GM12878 (cell line): ENCODE results near the gene NTF3.

Experiments used
- CHD2 ChIP-seq: IDR thresholded peaks from 2 replicates; pipeline ENCODE4 v1.6.1; 2011; ENCODE audit warnings: low read depth, low read length, improper control_type of control experiment, borderline replicate concordance
- E2F8 ChIP-seq: fragments of 450-650 bp; IDR thresholded peaks from 2 replicates; pipeline ENCODE4 v1.6.1; 2018; ENCODE audit warnings: mild to moderate bottlenecking, low read depth, moderate library complexity; ENCODE audit not compliant: partially characterized antibody
- FOXM1 ChIP-seq: IDR thresholded peaks from 2 replicates; pipeline ENCODE4 v1.6.1; 2012; ENCODE audit warnings: low read depth, mild to moderate bottlenecking, inconsistent platforms, low read length, moderate library complexity
- HDAC6 ChIP-seq: fragments of 200-600 bp; sonication (generic); IDR thresholded peaks from one replicate; pipeline ENCODE4 v1.8.0; 2017; ENCODE audit warnings: antibody characterized with exemption; ENCODE audit not compliant: unreplicated experiment
- POLR2A ChIP-seq: IDR thresholded peaks from 2 replicates; pipeline ENCODE4 v1.6.1; 2011; ENCODE audit warnings: low read depth, mild to moderate bottlenecking, low read length
- POLR2AphosphoS5 ChIP-seq: IDR thresholded peaks from 2 replicates; pipeline ENCODE4 v1.6.1; 2011; ENCODE audit warnings: mild to moderate bottlenecking, low read length, inconsistent platforms
- RELB ChIP-seq: fragments of 450-650 bp; IDR thresholded peaks from 2 replicates; pipeline ENCODE4 v1.6.1; 2017; ENCODE audit warnings: low read depth, mild to moderate bottlenecking, moderate library complexity
- SPI1 ChIP-seq: IDR thresholded peaks from 2 replicates; pipeline ENCODE4 v1.6.1; 2011; ENCODE audit warnings: low read depth, mild to moderate bottlenecking, low read length, moderate library complexity, borderline replicate concordance; ENCODE audit not compliant: insufficient read depth
- TAF1 ChIP-seq: IDR thresholded peaks from 2 replicates; pipeline ENCODE4 v1.6.1; 2011; ENCODE audit warnings: mild to moderate bottlenecking, low read depth, low read length, borderline replicate concordance
- ZBTB33 ChIP-seq: fragments of 450-650 bp; IDR thresholded peaks from 2 replicates; pipeline ENCODE4 v1.6.1; 2017; ENCODE audit warnings: mild to moderate bottlenecking
- TF ChIP-seq, protein P1 (sequence below), 3 experiments: IDR thresholded peaks in 2 of 3; conservative IDR thresholded peaks in 1 of 3; 2 replicates each; pipeline ENCODE4 v1.5.1; 2011; ENCODE audit warnings: low read depth in 3 of 3, low read length in 3 of 3, mild to moderate bottlenecking in 3 of 3, control low read depth in 2 of 3, moderate library complexity in 2 of 3, inconsistent platforms in 1 of 3, mixed read lengths in 1 of 3; ENCODE audit not compliant: control insufficient read depth in 2 of 3, insufficient read depth in 1 of 3; ENCODE audit errors: extremely low read depth in 1 of 3
- TF ChIP-seq, protein P2 (sequence below): IDR thresholded peaks from 2 replicates; pipeline ENCODE4 v1.6.1; 2012; ENCODE audit warnings: low read depth, low read length, improper control_type of control experiment
- TF ChIP-seq, protein P3 (sequence below): IDR thresholded peaks from 2 replicates; pipeline ENCODE4 v1.6.1; 2011; ENCODE audit warnings: low read depth, low read length, improper control_type of control experiment, borderline replicate concordance
- TF ChIP-seq, protein P4 (sequence below): IDR thresholded peaks from 2 replicates; pipeline ENCODE4 v1.6.1; 2011; ENCODE audit warnings: borderline replicate concordance, low read depth, mild to moderate bottlenecking, moderate library complexity, mixed read lengths, low read length; ENCODE audit not compliant: insufficient read depth; ENCODE audit errors: extremely low read length

DNA sequence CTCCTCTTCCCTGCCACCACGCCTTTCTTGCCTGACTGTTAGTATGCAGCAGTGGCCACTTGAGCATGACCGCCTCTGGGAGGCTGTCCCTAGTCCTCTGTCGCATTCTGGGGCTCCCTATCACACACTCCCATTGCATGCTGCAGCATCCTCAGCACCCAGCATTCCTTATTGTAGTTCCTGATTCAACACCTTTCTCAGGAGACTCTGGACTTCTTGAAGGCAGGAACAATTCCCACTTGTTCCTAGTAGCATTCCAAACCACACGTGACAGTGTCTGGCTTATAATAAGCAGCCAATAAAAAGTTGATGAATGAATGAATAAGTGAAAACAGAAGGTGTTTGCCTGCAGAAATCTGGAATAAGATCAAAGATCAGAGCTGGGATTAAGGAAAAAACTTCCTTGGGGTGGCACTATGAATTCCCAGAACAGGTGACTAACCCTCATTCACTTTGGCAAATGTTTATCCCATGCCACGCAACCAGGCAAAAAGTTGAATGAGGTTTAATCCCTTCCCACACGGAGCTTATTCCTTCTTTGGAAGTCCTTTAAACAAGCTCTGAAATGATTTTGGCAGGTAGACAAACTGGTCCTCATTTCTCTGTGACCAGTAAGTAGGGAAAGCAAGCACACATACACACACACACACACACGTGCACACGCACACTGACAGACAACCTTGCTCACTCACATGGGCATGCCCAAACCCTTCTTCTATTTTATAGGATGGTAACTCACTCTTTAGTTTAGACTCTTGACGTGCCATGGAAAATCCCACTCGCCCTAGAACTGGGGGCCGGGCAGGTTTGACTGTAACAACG lies 26.5 kb downstream of the NTF3 start:
- TF ChIP-seq FOXM1 (no peak), TAF1 (no peak), CHD2 (no peak), POLR2A (no peak), RELB (no peak), E2F8 (no peak), ZBTB33 (no peak), HDAC6 (no peak), POLR2AphosphoS5 (no peak), SPI1 (no peak)
- TF ChIP-seq, protein P1, sequence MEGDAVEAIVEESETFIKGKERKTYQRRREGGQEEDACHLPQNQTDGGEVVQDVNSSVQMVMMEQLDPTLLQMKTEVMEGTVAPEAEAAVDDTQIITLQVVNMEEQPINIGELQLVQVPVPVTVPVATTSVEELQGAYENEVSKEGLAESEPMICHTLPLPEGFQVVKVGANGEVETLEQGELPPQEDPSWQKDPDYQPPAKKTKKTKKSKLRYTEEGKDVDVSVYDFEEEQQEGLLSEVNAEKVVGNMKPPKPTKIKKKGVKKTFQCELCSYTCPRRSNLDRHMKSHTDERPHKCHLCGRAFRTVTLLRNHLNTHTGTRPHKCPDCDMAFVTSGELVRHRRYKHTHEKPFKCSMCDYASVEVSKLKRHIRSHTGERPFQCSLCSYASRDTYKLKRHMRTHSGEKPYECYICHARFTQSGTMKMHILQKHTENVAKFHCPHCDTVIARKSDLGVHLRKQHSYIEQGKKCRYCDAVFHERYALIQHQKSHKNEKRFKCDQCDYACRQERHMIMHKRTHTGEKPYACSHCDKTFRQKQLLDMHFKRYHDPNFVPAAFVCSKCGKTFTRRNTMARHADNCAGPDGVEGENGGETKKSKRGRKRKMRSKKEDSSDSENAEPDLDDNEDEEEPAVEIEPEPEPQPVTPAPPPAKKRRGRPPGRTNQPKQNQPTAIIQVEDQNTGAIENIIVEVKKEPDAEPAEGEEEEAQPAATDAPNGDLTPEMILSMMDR (IDR thresholded peaks at IDR 0.05 in 2 of 3, conservative IDR thresholded peaks at IDR 0.05 in 1 of 3; ENCODE audit: control insufficient read depth in 2 of 3, extremely low read depth in 1 of 3, insufficient read depth in 1 of 3, low read depth in 3 of 3, low read length in 3 of 3) = no peak
- TF ChIP-seq, protein P2, sequence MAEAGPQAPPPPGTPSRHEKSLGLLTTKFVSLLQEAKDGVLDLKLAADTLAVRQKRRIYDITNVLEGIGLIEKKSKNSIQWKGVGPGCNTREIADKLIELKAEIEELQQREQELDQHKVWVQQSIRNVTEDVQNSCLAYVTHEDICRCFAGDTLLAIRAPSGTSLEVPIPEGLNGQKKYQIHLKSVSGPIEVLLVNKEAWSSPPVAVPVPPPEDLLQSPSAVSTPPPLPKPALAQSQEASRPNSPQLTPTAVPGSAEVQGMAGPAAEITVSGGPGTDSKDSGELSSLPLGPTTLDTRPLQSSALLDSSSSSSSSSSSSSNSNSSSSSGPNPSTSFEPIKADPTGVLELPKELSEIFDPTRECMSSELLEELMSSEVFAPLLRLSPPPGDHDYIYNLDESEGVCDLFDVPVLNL = no peak
- TF ChIP-seq, protein P3, sequence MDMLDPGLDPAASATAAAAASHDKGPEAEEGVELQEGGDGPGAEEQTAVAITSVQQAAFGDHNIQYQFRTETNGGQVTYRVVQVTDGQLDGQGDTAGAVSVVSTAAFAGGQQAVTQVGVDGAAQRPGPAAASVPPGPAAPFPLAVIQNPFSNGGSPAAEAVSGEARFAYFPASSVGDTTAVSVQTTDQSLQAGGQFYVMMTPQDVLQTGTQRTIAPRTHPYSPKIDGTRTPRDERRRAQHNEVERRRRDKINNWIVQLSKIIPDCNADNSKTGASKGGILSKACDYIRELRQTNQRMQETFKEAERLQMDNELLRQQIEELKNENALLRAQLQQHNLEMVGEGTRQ = no peak
- TF ChIP-seq, protein P4, sequence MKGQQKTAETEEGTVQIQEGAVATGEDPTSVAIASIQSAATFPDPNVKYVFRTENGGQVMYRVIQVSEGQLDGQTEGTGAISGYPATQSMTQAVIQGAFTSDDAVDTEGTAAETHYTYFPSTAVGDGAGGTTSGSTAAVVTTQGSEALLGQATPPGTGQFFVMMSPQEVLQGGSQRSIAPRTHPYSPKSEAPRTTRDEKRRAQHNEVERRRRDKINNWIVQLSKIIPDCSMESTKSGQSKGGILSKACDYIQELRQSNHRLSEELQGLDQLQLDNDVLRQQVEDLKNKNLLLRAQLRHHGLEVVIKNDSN = no peak
